Loucy (cell line): ENCODE data around the gene SLC46A3.

Source experiments
- EZH2phosphoT487 ChIP-seq: fragments of 200-600 bp; IDR thresholded peaks from 2 replicates; pipeline ENCODE4 v1.6.1; 2018; ENCODE audit warnings: antibody characterized with exemption, mild to moderate bottlenecking, moderate library complexity, borderline replicate concordance
- TF ChIP-seq, protein P1 (sequence below): fragments of 200-600 bp; sonication (generic); conservative IDR thresholded peaks from 2 replicates; pipeline ENCODE4 v1.5.1; 2014; ENCODE audit warnings: mild to moderate bottlenecking, antibody characterized with exemption, low read length

- no peak for TF ChIP-seq EZH2phosphoT487
- TF ChIP-seq, protein P1, sequence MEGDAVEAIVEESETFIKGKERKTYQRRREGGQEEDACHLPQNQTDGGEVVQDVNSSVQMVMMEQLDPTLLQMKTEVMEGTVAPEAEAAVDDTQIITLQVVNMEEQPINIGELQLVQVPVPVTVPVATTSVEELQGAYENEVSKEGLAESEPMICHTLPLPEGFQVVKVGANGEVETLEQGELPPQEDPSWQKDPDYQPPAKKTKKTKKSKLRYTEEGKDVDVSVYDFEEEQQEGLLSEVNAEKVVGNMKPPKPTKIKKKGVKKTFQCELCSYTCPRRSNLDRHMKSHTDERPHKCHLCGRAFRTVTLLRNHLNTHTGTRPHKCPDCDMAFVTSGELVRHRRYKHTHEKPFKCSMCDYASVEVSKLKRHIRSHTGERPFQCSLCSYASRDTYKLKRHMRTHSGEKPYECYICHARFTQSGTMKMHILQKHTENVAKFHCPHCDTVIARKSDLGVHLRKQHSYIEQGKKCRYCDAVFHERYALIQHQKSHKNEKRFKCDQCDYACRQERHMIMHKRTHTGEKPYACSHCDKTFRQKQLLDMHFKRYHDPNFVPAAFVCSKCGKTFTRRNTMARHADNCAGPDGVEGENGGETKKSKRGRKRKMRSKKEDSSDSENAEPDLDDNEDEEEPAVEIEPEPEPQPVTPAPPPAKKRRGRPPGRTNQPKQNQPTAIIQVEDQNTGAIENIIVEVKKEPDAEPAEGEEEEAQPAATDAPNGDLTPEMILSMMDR, result no peak
Observed at GRCh38 chr13:28735481-28736029, 16.8 kb upstream of the SLC46A3 start.
